OCI-LY7 (cell line): Measurements from ENCODE around the gene GALNT2. TPM values are rescaled to one million over a fixed set of nuclear protein-coding genes. Genes with fewer than 3 reads are reported as not detected.

Source experiments
- BruUV-seq: library from RNA; stranded (reverse); fragments of 400-500 nt; replicated peaks from 2 replicates; lab custom pipeline; 2021; lab: Mats Ljungman, UMichigan
- CTCF ChIA-PET: fragments of 300-600 bp; sonication (Branson Sonifier 250); formaldehyde crosslinking; loops from one replicate; lab custom pipeline; 2022; ENCODE audit warnings: antibody characterized with exemption; ENCODE audit not compliant: unreplicated experiment; lab: Charles Lee
- POLR2A ChIA-PET: fragments of 300-600 bp; sonication (Branson Sonifier 250); formaldehyde crosslinking; loops from one replicate; lab custom pipeline; 2022; ENCODE audit warnings: antibody characterized with exemption; lab: Charles Lee
- DNase-seq: peaks from one replicate; pipeline ENCODE4 v3.0.0-alpha.2; 2015; ENCODE audit warnings: low spot score
- H2AFZ ChIP-seq: fragments of 200-600 bp; sonication (generic), shearing (Covaris generic); 2 replicates; pipeline ENCODE4 v1.6.1; 2014; ENCODE audit warnings: mild to moderate bottlenecking, antibody characterized with exemption, low read length, moderate library complexity
- H3K27ac ChIP-seq: fragments of 200-600 bp; sonication (generic); 2 replicates; pipeline ENCODE4 v1.5.1; 2014; ENCODE audit warnings: mixed run types, low read depth, mild to moderate bottlenecking, moderate library complexity, low read length, inconsistent platforms; ENCODE audit not compliant: poor library complexity, severe bottlenecking
- H3K36me3 ChIP-seq: fragments of 200-600 bp; sonication (generic); 2 replicates; pipeline ENCODE4 v1.6.1; 2014; ENCODE audit warnings: mild to moderate bottlenecking, antibody characterized with exemption, low read length, moderate library complexity, mixed read lengths; ENCODE audit not compliant: insufficient read depth
- H3K4me1 ChIP-seq: fragments of 200-600 bp; sonication (generic); 2 replicates; pipeline ENCODE4 v1.5.1; 2014; ENCODE audit warnings: mild to moderate bottlenecking, low read length; ENCODE audit not compliant: insufficient read depth, poor library complexity, severe bottlenecking
- H3K4me2 ChIP-seq: fragments of 200-600 bp; sonication (generic); 2 replicates; pipeline ENCODE4 v1.6.1; 2014; ENCODE audit warnings: mild to moderate bottlenecking, low read length
- H3K4me3 ChIP-seq: fragments of 200-600 bp; sonication (generic); 2 replicates; pipeline ENCODE4 v1.5.1; 2014; ENCODE audit warnings: mild to moderate bottlenecking, low read depth, low read length; ENCODE audit not compliant: poor library complexity, severe bottlenecking
- H3K79me2 ChIP-seq: fragments of 200-600 bp; sonication (generic); 2 replicates; pipeline ENCODE4 v1.6.1; 2016; ENCODE audit warnings: low read depth, mild to moderate bottlenecking, low read length, moderate library complexity, mixed read lengths; ENCODE audit not compliant: insufficient read depth
- H3K9me2 ChIP-seq: fragments of 200-600 bp; sonication (generic); 2 replicates; pipeline ENCODE4 v1.6.1; 2016; ENCODE audit warnings: mild to moderate bottlenecking, low read length, mixed read lengths; ENCODE audit not compliant: insufficient read depth
- H3K9me3 ChIP-seq: fragments of 200-600 bp; sonication (generic); 2 replicates; pipeline ENCODE4 v1.6.1; 2014; ENCODE audit warnings: mild to moderate bottlenecking, mixed run types, low read length, mixed read lengths
- H4K20me1 ChIP-seq: fragments of 200-600 bp; sonication (generic); 2 replicates; pipeline ENCODE4 v1.6.1; 2014; ENCODE audit warnings: mild to moderate bottlenecking, antibody characterized with exemption, low read length, moderate library complexity, mixed read lengths; ENCODE audit not compliant: insufficient read depth
- CTCF ChIP-seq: fragments of 200-600 bp; sonication (generic); conservative IDR thresholded peaks from 2 replicates; pipeline ENCODE4 v1.5.1; 2014; ENCODE audit warnings: mild to moderate bottlenecking, antibody characterized with exemption, low read length, moderate library complexity, mixed read lengths
- EZH2phosphoT487 ChIP-seq: fragments of 200-600 bp; sonication (generic); IDR thresholded peaks from 2 replicates; pipeline ENCODE4 v1.6.1; 2018; ENCODE audit warnings: low read depth, borderline replicate concordance, mild to moderate bottlenecking, mixed run types, antibody characterized with exemption, low read length, moderate library complexity, mixed read lengths
- intact Hi-C: fragments of 100-400 bp; cut with micrococcal nuclease; formaldehyde crosslinking; loops from one replicate; pipeline ENCODE4 v1.10.0; 2022; ENCODE audit not compliant: unreplicated experiment
- total RNA-seq, 2 experiments: library from RNA; depleted of rRNA in 1 of 2; stranded (reverse); fragments of >200 nt in 1 of 2; shearing (Covaris generic) in 1 of 2; gene quantifications; 2 replicates each; pipeline ENCODE4 v1.2.3, GENCODE V29; 2014 to 2022

GALNT2 gene
- total RNA-seq, 2 experiments from 2014 or later: 29.9 to 67.3 TPM

- H3K9me2 ChIP-seq: no peaks in the 10 kb centered on the region
- H3K4me1 ChIP-seq: peaks cover 91% of the 10 kb centered on the region
- no peaks in the 10 kb centered on the region for H3K9me3 ChIP-seq
- ChIA-PET POLR2A (interaction anchor here (0.6 to 1.8 kb wide), 4 partner anchors 11 to 333 kb away, joined by 3 to 8 read pairs (median 4); no protein-coding TSS in a partner anchor), CTCF (no interaction called here)
- peak; percentile 50 for DNase-seq
- H3K27ac ChIP-seq: peak overlapping the region; percentile 53
- peak overlapping the region; percentile 5 for H3K4me3 ChIP-seq
- no peaks in the 10 kb centered on the region for H3K36me3 ChIP-seq
- no peak overlapping the region for H2AFZ ChIP-seq
- no peak for TF ChIP-seq EZH2phosphoT487
- no peak for TF ChIP-seq CTCF
- H4K20me1 ChIP-seq: no peaks in the 10 kb centered on the region
- peaks cover 43% of the 10 kb centered on the region; the same call in 1 of the 2 replicates for H3K79me2 ChIP-seq
- intact Hi-C loops: loop anchor here (2.0 kb wide), 1 partner anchor 17 kb away; no protein-coding TSS in a partner anchor
- H3K4me2 ChIP-seq: peak overlapping the region; percentile 55
- no TSS peak for BruUV-seq
Measured at GRCh38 chr1:230105754-230106625, 39.0 kb downstream of the GALNT2 start.

GRCh38 chr1:230107941-230108340 lies 40.9 kb downstream of the GALNT2 start:
- no TSS peak for BruUV-seq
- Histone ChIP-seq H3K4me3 (no peak overlapping the region), H2AFZ (no peak overlapping the region), H3K4me2 (no peak overlapping the region), H4K20me1 (no peaks in the 10 kb centered on the region), H3K4me1 (peaks cover 97% of the 10 kb centered on the region), H3K9me3 (no peaks in the 10 kb centered on the region), H3K27ac (no peak overlapping the region), H3K36me3 (no peaks in the 10 kb centered on the region), H3K79me2 (peaks cover 51% of the 10 kb centered on the region; the same call in 1 of the 2 replicates), H3K9me2 (no peaks in the 10 kb centered on the region)
- POLR2A ChIA-PET: interaction anchor here (0.6 to 3.3 kb wide), 5 partner anchors 13 to 316 kb away, joined by 3 to 26 read pairs (median 3); no protein-coding TSS in a partner anchor
- TF ChIP-seq EZH2phosphoT487: no peak
- TF ChIP-seq CTCF: no peak
- CTCF ChIA-PET: no interaction called here
- DNase-seq: no peak
- intact Hi-C loops: loop anchor here (2.0 kb wide), 1 partner anchor 15 kb away; no protein-coding TSS in a partner anchor
